ENCODE measurements around the gene USP37.

GRCh38 chr2:218445602-218446001 is 122.5 kb downstream of the USP37 start:
- TF ChIP-seq SNAI2 (CRISPR knock-in tag; IDR thresholded peaks at IDR 0.05) (no peak), ISL1 (CRISPR knock-in tag; IDR thresholded peaks at IDR 0.05) (no peak), TCF4 (CRISPR knock-in tag; IDR thresholded peaks at IDR 0.05; ENCODE audit: borderline replicate concordance) (no peak), ZFP3 (CRISPR knock-in tag; IDR thresholded peaks at IDR 0.05) (no peak)
- TF ChIP-seq, protein P1, sequence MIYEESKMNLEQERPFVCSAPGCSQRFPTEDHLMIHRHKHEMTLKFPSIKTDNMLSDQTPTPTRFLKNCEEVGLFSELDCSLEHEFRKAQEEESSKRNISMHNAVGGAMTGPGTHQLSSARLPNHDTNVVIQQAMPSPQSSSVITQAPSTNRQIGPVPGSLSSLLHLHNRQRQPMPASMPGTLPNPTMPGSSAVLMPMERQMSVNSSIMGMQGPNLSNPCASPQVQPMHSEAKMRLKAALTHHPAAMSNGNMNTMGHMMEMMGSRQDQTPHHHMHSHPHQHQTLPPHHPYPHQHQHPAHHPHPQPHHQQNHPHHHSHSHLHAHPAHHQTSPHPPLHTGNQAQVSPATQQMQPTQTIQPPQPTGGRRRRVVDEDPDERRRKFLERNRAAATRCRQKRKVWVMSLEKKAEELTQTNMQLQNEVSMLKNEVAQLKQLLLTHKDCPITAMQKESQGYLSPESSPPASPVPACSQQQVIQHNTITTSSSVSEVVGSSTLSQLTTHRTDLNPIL (CRISPR knock-in tag; IDR thresholded peaks at IDR 0.05; ENCODE audit: low read depth): no peak

Measured in SK-N-SH treated with all-trans-retinoic acid at 6 μM for 48 hours (cell line).